Stomach (tissue), 4 donors: ENCODE measurements around the gene MSMO1.

Experiments
- POLR2A ChIP-seq, 4 donors: fragments of 450-650 bp; IDR thresholded peaks; one replicate each; pipeline ENCODE4 v1.6.1; 2016; ENCODE audit warnings: antibody characterized with exemption in 4 of 4, control low read depth in 2 of 4, mild to moderate bottlenecking in 1 of 4, moderate library complexity in 1 of 4
- POLR2AphosphoS5 ChIP-seq, 3 donors: sonication (generic); formaldehyde crosslinking; IDR thresholded peaks; one replicate each; pipeline ENCODE4 v1.6.1; 2016; ENCODE audit warnings: antibody characterized with exemption in 3 of 3

GRCh38 chr4:165297626-165298025 is 29.8 kb upstream of the MSMO1 start:
- TF ChIP-seq POLR2A (IDR thresholded peaks at IDR 0.05) (no peak), POLR2AphosphoS5 (IDR thresholded peaks at IDR 0.05) (no peak)
